ENCODE measurements around the gene IRF3. TPM values are rescaled to one million over a fixed set of nuclear protein-coding genes. Genes with fewer than 3 reads are reported as not detected.

The IRF3 gene
- total RNA-seq, 6 experiments from 2014 or later = 29.6 to 41.8 (median 35.3) TPM

GRCh38 chr19:49640113-49640898, 25.4 kb downstream of the IRF3 start, which contains the start of gene RRAS:
RRAS (minus strand) TSS chr19:49640143; CDS start chr19:49640098, 45 bp downstream.
- Histone ChIP-seq H3K36me3 (peaks cover 0 to 4% (median 0%) of the 10 kb centered on the region in 4 donors), H3K27me3 (no peaks in the 10 kb centered on the region), H3K4me1 (peaks cover 0 to 15% (median 8%) of the 10 kb centered on the region in 4 donors), H3K4me3 (peak within 1 kb of the TSS; percentile 40 to 93 (median 58)), H3K27ac (peak within 1 kb of the TSS; percentile 86 to 98 (median 93)), H3K9me3 (no peaks in the 10 kb centered on the region)
- TF ChIP-seq CTCF (IDR thresholded peaks at IDR 0.05) = no peak
- peak; percentile 92 for TF ChIP-seq POLR2A (IDR thresholded peaks at IDR 0.05)
- ATAC-seq (peak; percentile 67 to 82 (median 78)), DNase-seq (peak; percentile 100)
- intact Hi-C loops (cut with DNase I) = no loop called here
- WGBS (ENCODE audit: insufficient coverage, low coverage, low lambda C conversion rate, missing lambda C conversion rate) = under 1% methylated on average over 29 of the region's 51 CpGs

GRCh38 chr19:49639401-49640112, 26.1 kb downstream of the IRF3 start:
- peaks cover 0 to 15% (median 8%) of the 10 kb centered on the region in 4 donors for H3K4me1 ChIP-seq
- H3K9me3 ChIP-seq = no peaks in the 10 kb centered on the region
- H3K4me3 ChIP-seq = peak overlapping the region; percentile 40 to 62 (median 58)
- no peaks in the 10 kb centered on the region for H3K27me3 ChIP-seq
- 6% methylated on average over 6 of the region's 31 CpGs for WGBS (ENCODE audit: insufficient coverage, low coverage, low lambda C conversion rate, missing lambda C conversion rate)
- peak overlapping the region; percentile 73 to 83 (median 78) for H3K27ac ChIP-seq
- TF ChIP-seq CTCF (IDR thresholded peaks at IDR 0.05) (no peak), POLR2A (IDR thresholded peaks at IDR 0.05) (no peak)
- no peaks in the 10 kb centered on the region for H3K36me3 ChIP-seq
- intact Hi-C loops (cut with DNase I) = no loop called here
- ATAC-seq (no peak), DNase-seq (no peak)

- DNase-seq = peak; percentile 73 to 76 (median 74)
Measured at GRCh38 chr19:49637821-49638738, 27.6 kb downstream of the IRF3 start.

More at GRCh38 chr19:49637821-49638738, 27.6 kb downstream of the IRF3 start:
- H3K27me3 ChIP-seq = no peaks in the 10 kb centered on the region
- no peaks in the 10 kb centered on the region for H3K9me3 ChIP-seq
- intact Hi-C loops (cut with DNase I) = no loop called here
- H3K27ac ChIP-seq = peak overlapping the region; percentile 40 to 48 (median 47)
- TF ChIP-seq CTCF (IDR thresholded peaks at IDR 0.05) (no peak), POLR2A (IDR thresholded peaks at IDR 0.05) (no peak)
- no peak for ATAC-seq
- H3K4me1 ChIP-seq = peaks cover 0 to 11% (median 4%) of the 10 kb centered on the region in 4 donors
- H3K36me3 ChIP-seq = no peaks in the 10 kb centered on the region
- WGBS (ENCODE audit: insufficient coverage, low coverage, low lambda C conversion rate, missing lambda C conversion rate) = 31% methylated on average over 19 of the region's 19 CpGs
- H3K4me3 ChIP-seq = peak overlapping the region in 1 of 3 donors; percentile 62

Measured in right lobe of liver (tissue), 6 donors.